ENCODE results near the gene NFXL1. TPM values are rescaled to one million over a fixed set of nuclear protein-coding genes. Genes with fewer than 3 reads are reported as not detected.
"Not testable (repeated sequence)": the region's sequence is repeated elsewhere in the genome, so short reads cannot be mapped to it uniquely, and the experiment has no call there.

Gene NFXL1
- total RNA-seq, 5 donors from 2014 or later (not counting 1 experiment from before 2014, with no cell fraction given) = 11.6 to 17.9 (median 16.1) TPM

- ChIA-PET CTCF (no interaction called here), POLR2A (no interaction called here)
- H3K27me3 Mint-ChIP-seq = peaks cover 0 to 5% of the 10 kb centered on the region in 2 donors
- ATAC-seq (replicated peaks in 1 of 4) (no peak), DNase-seq (no peak)
- no peak overlapping the region for H3K4me3 ChIP-seq (ENCODE audit: control insufficient read depth in 1 of 2, extremely low read depth in 1 of 2, low read length in 1 of 2)
- H3K4me3 Mint-ChIP-seq = no peak overlapping the region
- no peaks in the 10 kb centered on the region for H3K36me3 Mint-ChIP-seq
- 88% methylated on average over 6 of the region's 6 CpGs for WGBS (ENCODE audit: insufficient coverage)
- H3K4me1 Mint-ChIP-seq = no peaks in the 10 kb centered on the region
- no peak overlapping the region for H3K27ac Mint-ChIP-seq
- no peaks in the 10 kb centered on the region for H3K9me3 Mint-ChIP-seq
- H3K36me3 ChIP-seq (ENCODE audit: control insufficient read depth in 2 of 2, extremely low read depth in 1 of 2, insufficient read depth in 1 of 2, low read length in 1 of 2) = no peaks in the 10 kb centered on the region
- no peaks in the 10 kb centered on the region for H3K27me3 ChIP-seq (replicated peaks in 1 of 2; ENCODE audit: control insufficient read depth in 2 of 2, extremely low read depth in 1 of 2, insufficient read depth in 2 of 2, low read length in 1 of 2)
- no peaks in the 10 kb centered on the region for H3K9me3 ChIP-seq
- H3K4me1 ChIP-seq (ENCODE audit: control insufficient read depth in 1 of 2, extremely low read depth in 1 of 2, insufficient read depth in 2 of 2, low read length in 2 of 2) = no peaks in the 10 kb centered on the region
- H3K27ac ChIP-seq (ENCODE audit: low read length) = no peak overlapping the region
Measured at GRCh38 chr4:47936336-47936735, 22.0 kb upstream of the NFXL1 start.

DNA sequence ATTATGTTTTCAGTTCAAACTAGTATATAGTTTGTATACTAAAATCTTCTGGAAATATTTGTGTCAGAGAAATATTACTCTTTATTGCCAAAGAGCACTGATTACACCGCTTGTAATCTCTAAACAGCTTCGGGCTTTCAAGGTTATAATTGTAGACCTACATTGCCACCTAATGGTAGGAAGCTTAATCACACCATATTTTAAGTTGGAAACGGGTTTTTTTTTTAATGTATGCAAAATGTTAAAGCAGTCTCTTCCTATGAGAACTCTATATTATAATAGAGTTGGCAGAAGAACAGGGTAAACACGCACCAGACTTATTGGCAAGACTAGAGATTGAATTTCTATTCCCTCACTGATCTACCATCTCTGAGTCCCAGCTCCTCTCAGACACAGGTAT is 19.5 kb upstream of the NFXL1 start:
- Mint-ChIP-seq H3K4me3 (no peak overlapping the region), H3K9me3 (no peaks in the 10 kb centered on the region), H3K4me1 (peaks cover 0 to 5% (median 2%) of the 10 kb centered on the region in 3 donors), H3K36me3 (no peaks in the 10 kb centered on the region), H3K27ac (no peak overlapping the region), H3K27me3 (peaks cover 0 to 5% of the 10 kb centered on the region in 2 donors)
- peak in 1 of 35 experiments; percentile 72 for DNase-seq
- Histone ChIP-seq H3K4me3 (ENCODE audit: control insufficient read depth in 1 of 2, extremely low read depth in 1 of 2, low read length in 1 of 2) (no peak overlapping the region), H3K36me3 (ENCODE audit: control insufficient read depth in 2 of 2, extremely low read depth in 1 of 2, insufficient read depth in 1 of 2, low read length in 1 of 2) (no peaks in the 10 kb centered on the region), H3K27ac (ENCODE audit: low read length) (no peak overlapping the region), H3K9me3 (no peaks in the 10 kb centered on the region), H3K27me3 (replicated peaks in 1 of 2; ENCODE audit: control insufficient read depth in 2 of 2, extremely low read depth in 1 of 2, insufficient read depth in 2 of 2, low read length in 1 of 2) (no peaks in the 10 kb centered on the region), H3K4me1 (ENCODE audit: control insufficient read depth in 1 of 2, extremely low read depth in 1 of 2, insufficient read depth in 2 of 2, low read length in 2 of 2) (no peaks in the 10 kb centered on the region)
- peak in 3 of 4 experiments; percentile 29 to 65 (median 64) for ATAC-seq (replicated peaks in 1 of 4)
- ChIA-PET CTCF (interaction anchor here (0.5 to 3.2 kb wide), 28 partner anchors 10 to 923 kb away, joined by 3 to 35 read pairs (median 3); partner anchors contain the start of gene NFXL1 (in 2 of the 2)), POLR2A (interaction anchor here (0.6 to 0.7 kb wide), 5 partner anchors 24 to 794 kb away, joined by 3 to 5 read pairs (median 3); no protein-coding TSS in a partner anchor)
- no CpG with 5 or more reads among the region's 4 CpGs for WGBS (ENCODE audit: insufficient coverage)

DNA sequence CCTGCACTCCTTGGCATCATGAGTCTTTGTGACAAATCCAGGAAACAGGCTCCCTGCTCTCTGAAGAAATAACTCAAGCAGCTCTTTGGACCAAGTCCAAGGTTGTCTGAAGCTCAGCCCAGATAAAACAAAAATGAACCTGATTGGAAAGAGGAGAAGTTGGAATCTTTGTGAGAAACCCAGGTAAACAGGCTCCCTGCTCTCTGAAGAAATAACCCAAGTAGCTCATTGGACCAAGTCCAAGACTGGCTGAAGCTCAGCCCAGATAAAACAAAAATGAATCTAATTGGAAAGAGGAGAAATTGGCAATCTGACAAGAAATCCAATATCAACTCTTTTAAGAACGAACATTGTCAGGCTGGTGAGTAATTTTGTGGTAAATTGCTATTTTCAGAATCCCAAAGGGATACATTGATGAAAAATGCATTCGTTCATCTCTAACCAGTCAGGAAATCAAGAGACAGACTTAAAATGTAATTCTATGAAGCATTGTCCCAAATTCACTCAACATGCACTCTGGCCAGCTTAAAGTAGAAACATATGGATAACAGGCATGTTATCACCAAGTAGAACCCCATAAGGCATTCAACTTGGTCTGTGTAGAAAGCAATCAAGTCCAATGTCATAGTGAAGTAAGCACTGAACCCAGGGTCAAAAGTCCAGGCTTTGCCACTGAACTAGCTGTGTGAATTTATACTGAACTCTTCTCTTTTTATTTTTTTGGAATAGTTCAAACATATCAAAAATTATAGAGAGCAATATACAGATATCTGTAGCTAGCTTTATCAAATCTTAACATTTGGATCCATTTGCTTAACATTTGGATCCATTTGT is 16.8 kb upstream of the NFXL1 start:
- POLR2A ChIA-PET = interaction anchor here in 1 of 2 donors (0.6 kb wide), 1 partner anchor 11 kb away, joined by 9 read pairs; no protein-coding TSS in a partner anchor
- Histone ChIP-seq H3K4me1 (ENCODE audit: control insufficient read depth in 1 of 2, extremely low read depth in 1 of 2, insufficient read depth in 2 of 2, low read length in 2 of 2) (peaks cover 0 to 4% of the 10 kb centered on the region in 2 experiments), H3K27ac (ENCODE audit: low read length) (no peak overlapping the region), H3K9me3 (no peaks in the 10 kb centered on the region), H3K27me3 (replicated peaks in 1 of 2; ENCODE audit: control insufficient read depth in 2 of 2, extremely low read depth in 1 of 2, insufficient read depth in 2 of 2, low read length in 1 of 2) (peaks cover 0 to 4% of the 10 kb centered on the region in 2 experiments), H3K36me3 (ENCODE audit: control insufficient read depth in 2 of 2, extremely low read depth in 1 of 2, insufficient read depth in 1 of 2, low read length in 1 of 2) (no peaks in the 10 kb centered on the region), H3K4me3 (ENCODE audit: control insufficient read depth in 1 of 2, extremely low read depth in 1 of 2, low read length in 1 of 2) (no peak overlapping the region)
- no peaks in the 10 kb centered on the region for H3K9me3 Mint-ChIP-seq
- peaks cover 7 to 11% of the 10 kb centered on the region in 2 donors for H3K27me3 Mint-ChIP-seq
- WGBS (ENCODE audit: insufficient coverage) = no CpG with 5 or more reads among the region's 2 CpGs
- no peaks in the 10 kb centered on the region for H3K36me3 Mint-ChIP-seq
- no peak overlapping the region for H3K4me3 Mint-ChIP-seq
- peaks cover 7 to 13% (median 8%) of the 10 kb centered on the region in 3 donors for H3K4me1 Mint-ChIP-seq
- DNase-seq (no peak), ATAC-seq (replicated peaks in 1 of 4) (no peak)
- CTCF ChIA-PET = interaction anchor here in 1 of 2 donors (0.7 to 1.6 kb wide), 3 partner anchors 15 to 226 kb away, joined by 3 to 4 read pairs (median 3); no protein-coding TSS in a partner anchor
- H3K27ac Mint-ChIP-seq = no peak overlapping the region

GRCh38 chr4:47929682-47930201 is 15.4 kb upstream of the NFXL1 start:
- ChIA-PET POLR2A (no interaction called here), CTCF (no interaction called here)
- H3K9me3 ChIP-seq = no peaks in the 10 kb centered on the region
- no peaks in the 10 kb centered on the region for H3K9me3 Mint-ChIP-seq
- peaks cover 11 to 12% of the 10 kb centered on the region in 2 donors for H3K27me3 Mint-ChIP-seq
- no peaks in the 10 kb centered on the region for H3K36me3 ChIP-seq (ENCODE audit: control insufficient read depth in 2 of 2, extremely low read depth in 1 of 2, insufficient read depth in 1 of 2, low read length in 1 of 2)
- H3K27me3 ChIP-seq (replicated peaks in 1 of 2; ENCODE audit: control insufficient read depth in 2 of 2, extremely low read depth in 1 of 2, insufficient read depth in 2 of 2, low read length in 1 of 2) = peaks cover 0 to 4% of the 10 kb centered on the region in 2 experiments
- H3K4me1 Mint-ChIP-seq = peaks cover 7 to 13% (median 8%) of the 10 kb centered on the region in 3 donors
- WGBS (ENCODE audit: insufficient coverage) = 67% methylated on average over 1 of the region's 4 CpGs
- no peak overlapping the region for H3K27ac ChIP-seq (ENCODE audit: low read length)
- H3K4me3 Mint-ChIP-seq = no peak overlapping the region
- DNase-seq (no peak), ATAC-seq (replicated peaks in 1 of 4) (no peak)
- no peak overlapping the region for H3K27ac Mint-ChIP-seq
- H3K4me3 ChIP-seq (ENCODE audit: control insufficient read depth in 1 of 2, extremely low read depth in 1 of 2, low read length in 1 of 2) = no peak overlapping the region
- no peaks in the 10 kb centered on the region for H3K36me3 Mint-ChIP-seq
- H3K4me1 ChIP-seq (ENCODE audit: control insufficient read depth in 1 of 2, extremely low read depth in 1 of 2, insufficient read depth in 2 of 2, low read length in 2 of 2) = peaks cover 0 to 4% of the 10 kb centered on the region in 2 experiments

DNA sequence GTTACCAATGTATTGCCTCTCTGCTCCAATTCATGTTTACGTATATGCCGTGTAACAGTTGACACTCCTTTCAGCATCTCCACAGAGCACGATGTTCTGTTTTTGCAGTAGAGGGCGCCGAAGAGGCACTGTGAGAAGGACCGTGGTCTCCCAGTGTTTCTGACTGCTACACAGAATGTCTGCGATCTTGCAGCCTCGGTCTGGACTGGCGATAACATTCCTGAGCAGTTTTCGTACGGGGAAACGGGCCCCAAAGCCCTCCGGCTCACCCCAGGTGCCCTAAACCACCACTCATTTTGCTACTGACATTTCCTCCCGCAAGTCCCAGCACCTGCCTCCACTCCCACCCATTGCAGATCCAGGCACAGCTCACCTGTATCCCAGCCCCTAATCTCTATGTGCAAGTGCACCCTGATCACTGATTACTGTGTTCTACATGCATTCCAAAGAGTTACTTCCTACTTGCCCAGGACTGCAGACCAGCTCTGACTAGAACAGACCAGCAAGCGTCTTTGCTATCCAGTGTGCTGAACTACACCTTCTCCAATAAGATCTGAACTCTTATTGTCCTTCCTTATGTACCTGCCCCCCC is 12.4 kb upstream of the NFXL1 start:
- H3K36me3 Mint-ChIP-seq = no peaks in the 10 kb centered on the region
- Histone ChIP-seq H3K36me3 (ENCODE audit: control insufficient read depth in 2 of 2, extremely low read depth in 1 of 2, insufficient read depth in 1 of 2, low read length in 1 of 2) (no peaks in the 10 kb centered on the region), H3K4me3 (ENCODE audit: control insufficient read depth in 1 of 2, extremely low read depth in 1 of 2, low read length in 1 of 2) (peak overlapping the region in 1 of 2 donors; percentile 29), H3K4me1 (ENCODE audit: control insufficient read depth in 1 of 2, extremely low read depth in 1 of 2, insufficient read depth in 2 of 2, low read length in 2 of 2) (peaks cover 0 to 4% of the 10 kb centered on the region in 2 experiments), H3K27ac (ENCODE audit: low read length) (no peak overlapping the region), H3K27me3 (replicated peaks in 1 of 2; ENCODE audit: control insufficient read depth in 2 of 2, extremely low read depth in 1 of 2, insufficient read depth in 2 of 2, low read length in 1 of 2) (peaks cover 0 to 11% of the 10 kb centered on the region in 2 experiments), H3K9me3 (no peaks in the 10 kb centered on the region)
- ATAC-seq (replicated peaks in 1 of 4) = peak; percentile 85 to 98 (median 92)
- ChIA-PET POLR2A (no interaction called here), CTCF (interaction anchor here in 1 of 2 donors (0.6 kb wide), 1 partner anchor 333 kb away, joined by 3 read pairs; no protein-coding TSS in a partner anchor)
- WGBS (ENCODE audit: insufficient coverage) = 14% methylated on average over 14 of the region's 15 CpGs
- no peaks in the 10 kb centered on the region for H3K9me3 Mint-ChIP-seq
- DNase-seq = peak in 33 of 35 experiments; percentile 11 to 69 (median 35)
- H3K4me1 Mint-ChIP-seq = peaks cover 7 to 13% (median 8%) of the 10 kb centered on the region in 3 donors
- H3K27ac Mint-ChIP-seq = no peak overlapping the region
- peak overlapping the region; percentile 25 to 55 (median 48) for H3K4me3 Mint-ChIP-seq
- peaks cover 12 to 25% of the 10 kb centered on the region in 2 donors for H3K27me3 Mint-ChIP-seq

GRCh38 chr4:47923261-47923608 is 8.9 kb upstream of the NFXL1 start:
- not testable (repeated sequence) for H3K36me3 ChIP-seq (ENCODE audit: control insufficient read depth in 2 of 2, extremely low read depth in 1 of 2, insufficient read depth in 1 of 2, low read length in 1 of 2); H3K36me3 Mint-ChIP-seq; H3K4me1 Mint-ChIP-seq; DNase-seq; H3K4me3 ChIP-seq (ENCODE audit: control insufficient read depth in 1 of 2, extremely low read depth in 1 of 2, low read length in 1 of 2); H3K4me1 ChIP-seq (ENCODE audit: control insufficient read depth in 1 of 2, extremely low read depth in 1 of 2, insufficient read depth in 2 of 2, low read length in 2 of 2); H3K9me3 Mint-ChIP-seq; H3K27ac ChIP-seq (ENCODE audit: low read length); H3K4me3 Mint-ChIP-seq; H3K27ac Mint-ChIP-seq; ATAC-seq (replicated peaks in 1 of 4); H3K9me3 ChIP-seq
- peaks cover 0 to 11% of the 10 kb centered on the region in 2 experiments for H3K27me3 ChIP-seq (replicated peaks in 1 of 2; ENCODE audit: control insufficient read depth in 2 of 2, extremely low read depth in 1 of 2, insufficient read depth in 2 of 2, low read length in 1 of 2)
- ChIA-PET CTCF (interaction anchor here in 1 of 2 donors (1.0 kb wide), 1 partner anchor 11 kb away, joined by 3 read pairs; no protein-coding TSS in a partner anchor), POLR2A (interaction anchor here in 1 of 2 donors (0.6 kb wide), 1 partner anchor 1045 kb away, joined by 4 read pairs; no protein-coding TSS in a partner anchor)
- H3K27me3 Mint-ChIP-seq = peaks cover 12 to 27% of the 10 kb centered on the region in 2 donors
- 32% methylated on average over 7 of the region's 8 CpGs for WGBS (ENCODE audit: insufficient coverage)

All from T-cell (primary cell).